Cerebellar nuclear complex (tissue), 1 donor: ENCODE data around the gene GNG12.
"Not testable (repeated sequence)": the region's sequence is repeated elsewhere in the genome, so short reads cannot be mapped to it uniquely, and the experiment has no call there.

Experiments used
- DNase-seq, 2 experiments: peaks; one replicate each; lab custom pipeline; 2025; lab: John Stamatoyannopoulos, UW

The GNG12 gene

DNA sequence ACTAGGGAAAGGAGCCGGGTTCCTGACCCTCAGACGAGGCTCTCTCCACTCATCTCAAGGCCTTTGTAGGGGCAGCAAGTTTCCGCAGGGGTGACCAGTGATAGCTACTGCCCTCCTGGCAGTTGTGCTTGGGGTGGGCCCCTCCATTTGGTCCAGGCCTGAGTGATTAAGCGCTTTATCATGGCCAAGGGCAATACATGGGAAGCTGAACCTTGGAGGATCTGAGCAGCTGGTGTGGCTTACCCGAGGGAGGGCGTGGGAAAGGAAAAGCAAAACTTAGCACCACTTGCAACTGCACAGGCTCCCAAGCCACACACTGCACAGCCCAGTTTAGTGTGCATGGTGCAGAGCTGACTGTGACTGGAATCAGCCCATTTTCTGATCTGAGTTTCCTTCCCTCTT is 100.5 kb downstream of the GNG12 start:
- no peak for DNase-seq

DNA sequence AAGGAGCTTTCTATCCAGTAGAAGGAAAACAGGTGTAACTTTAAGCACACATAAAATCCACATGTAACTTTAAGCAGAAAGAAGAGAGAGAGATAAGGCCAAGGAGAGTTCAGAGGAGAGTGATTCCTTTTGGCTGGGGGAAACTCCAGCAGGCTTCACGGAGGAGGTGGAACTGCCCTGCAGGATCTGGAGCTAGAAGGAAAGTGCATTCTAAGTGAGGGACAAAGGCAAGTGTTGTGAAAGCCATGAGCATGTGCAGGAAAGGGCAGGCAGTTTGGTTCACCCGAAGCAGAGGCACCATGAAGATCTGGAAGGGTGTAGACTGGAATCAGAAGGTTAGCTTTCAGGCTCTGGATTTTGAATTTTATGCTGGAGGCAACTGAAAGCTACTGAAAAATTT is 101.9 kb downstream of the GNG12 start:
- DNase-seq = no peak

DNA sequence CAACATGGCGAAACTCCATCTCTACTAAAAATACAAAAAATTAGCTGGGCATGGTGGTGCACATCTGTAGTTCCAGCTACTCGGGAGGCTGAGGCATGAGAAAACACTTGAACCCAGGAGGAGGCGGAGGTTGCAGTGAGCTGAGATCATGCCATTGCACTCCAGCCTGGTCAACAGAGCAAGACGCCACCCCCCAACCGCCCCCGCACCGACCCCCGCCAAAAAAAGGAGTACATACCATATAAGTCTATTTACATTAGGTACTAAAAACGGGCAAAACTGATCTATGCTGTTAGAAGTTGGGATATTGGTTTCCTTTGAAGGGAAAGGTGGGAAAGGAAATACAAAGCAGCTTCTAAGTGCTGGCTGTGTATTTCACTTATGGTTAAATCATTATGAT is 103.0 kb downstream of the GNG12 start:
- DNase-seq = not testable (repeated sequence)

DNA sequence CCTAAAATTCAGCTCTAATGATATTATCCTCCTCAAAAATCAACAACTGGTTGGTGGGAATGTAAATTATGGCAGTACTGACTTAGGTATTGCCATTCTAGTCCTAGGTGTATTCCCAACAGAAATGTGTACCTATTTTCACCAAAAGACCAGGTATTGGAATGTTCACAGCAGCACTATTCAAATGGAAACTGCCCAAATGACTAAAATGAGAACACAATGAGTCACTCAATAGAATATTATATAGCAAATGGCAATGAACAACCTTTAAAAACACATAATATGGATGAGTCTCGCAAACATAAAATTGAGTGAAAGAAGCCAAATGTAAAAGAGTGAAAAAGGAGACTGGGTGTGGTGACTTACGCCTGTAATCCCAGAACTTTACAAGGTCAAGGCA is 103.4 kb downstream of the GNG12 start:
- DNase-seq = no peak

DNA sequence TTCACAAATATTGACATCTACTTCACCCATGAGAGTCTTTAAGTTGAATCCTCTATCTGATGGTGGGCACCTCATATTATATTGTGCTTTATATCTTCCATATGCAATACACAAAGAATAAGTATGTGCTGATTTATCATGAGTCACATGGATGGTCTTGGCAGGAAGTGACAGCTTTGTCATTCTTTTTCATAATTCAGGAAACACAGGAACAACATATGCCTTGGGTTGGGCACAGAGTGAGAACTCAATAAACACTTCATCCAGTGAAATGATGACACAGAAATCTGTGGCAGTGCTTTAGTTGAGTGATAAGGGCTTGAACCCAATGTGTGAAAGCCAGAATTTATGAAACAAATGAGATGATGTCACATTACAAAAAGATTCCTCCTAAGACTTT is 107.0 kb downstream of the GNG12 start:
- no peak for DNase-seq

DNA sequence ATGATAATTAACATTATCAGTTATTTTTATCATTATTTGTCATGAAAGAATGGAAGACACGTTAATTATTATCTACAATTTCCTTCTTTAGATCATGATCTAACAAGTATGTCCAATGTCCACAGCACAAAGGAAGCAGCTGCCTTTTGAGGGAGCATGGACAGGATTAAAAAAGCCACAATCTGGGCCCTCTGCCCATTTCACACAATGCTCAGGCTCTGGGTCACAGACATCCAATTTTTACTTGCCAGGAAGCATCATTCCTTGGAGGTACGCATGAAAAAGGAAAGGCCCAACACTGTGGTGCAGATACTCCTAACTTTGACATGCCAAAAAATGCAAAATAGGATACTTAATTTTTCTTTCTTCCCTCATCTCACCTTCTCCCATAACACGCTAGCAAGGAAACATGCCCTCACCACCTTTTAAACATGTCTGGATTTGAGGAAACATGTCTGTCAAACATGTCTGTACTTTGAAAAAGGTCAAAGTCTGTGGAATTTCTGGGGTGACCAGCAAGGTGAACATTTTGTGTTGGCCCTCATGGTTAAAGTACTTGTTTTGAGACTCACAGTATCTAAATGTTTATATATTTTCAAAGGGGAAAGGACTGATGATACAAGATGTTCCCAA is 108.2 kb downstream of the GNG12 start:
- DNase-seq = no peak

DNA sequence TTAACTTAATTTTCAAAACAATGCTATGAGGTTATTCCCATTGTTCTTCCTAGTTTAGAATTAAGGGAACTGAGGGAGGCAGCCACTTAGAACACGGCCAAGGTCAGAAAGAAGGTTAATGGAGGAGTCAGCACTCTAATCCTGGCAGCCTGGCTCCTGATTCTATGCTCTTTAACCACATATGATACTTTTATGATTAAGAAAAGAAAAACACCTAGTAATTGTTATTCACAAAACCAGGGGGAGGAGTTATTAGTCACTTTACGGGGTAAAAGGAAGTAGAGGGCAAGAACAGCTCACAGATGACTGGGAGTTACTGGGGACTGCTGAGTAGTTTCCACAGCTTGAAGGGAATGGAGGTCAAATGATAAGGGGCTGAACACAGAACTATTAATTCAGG is 109.6 kb downstream of the GNG12 start:
- DNase-seq = no peak

DNA sequence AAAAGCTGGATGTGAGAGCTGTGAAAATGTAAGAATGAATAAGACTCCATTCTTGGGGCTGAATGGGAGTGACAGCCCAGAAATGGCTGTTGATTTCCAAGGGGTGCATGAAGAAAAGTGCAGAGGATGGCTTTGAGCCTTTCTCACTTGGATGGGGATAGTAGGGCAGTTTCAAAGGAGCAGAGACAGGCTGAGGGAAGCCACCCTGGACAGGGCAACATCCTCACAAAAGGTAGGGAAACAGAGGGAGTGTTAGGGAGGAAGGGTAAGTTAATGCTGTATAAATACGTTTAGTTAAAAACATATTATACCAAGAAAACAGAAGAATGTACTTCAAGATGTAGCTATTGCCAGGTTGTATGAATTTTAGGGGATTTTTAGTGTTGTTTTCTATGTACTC is 110.1 kb downstream of the GNG12 start:
- no peak for DNase-seq

DNA sequence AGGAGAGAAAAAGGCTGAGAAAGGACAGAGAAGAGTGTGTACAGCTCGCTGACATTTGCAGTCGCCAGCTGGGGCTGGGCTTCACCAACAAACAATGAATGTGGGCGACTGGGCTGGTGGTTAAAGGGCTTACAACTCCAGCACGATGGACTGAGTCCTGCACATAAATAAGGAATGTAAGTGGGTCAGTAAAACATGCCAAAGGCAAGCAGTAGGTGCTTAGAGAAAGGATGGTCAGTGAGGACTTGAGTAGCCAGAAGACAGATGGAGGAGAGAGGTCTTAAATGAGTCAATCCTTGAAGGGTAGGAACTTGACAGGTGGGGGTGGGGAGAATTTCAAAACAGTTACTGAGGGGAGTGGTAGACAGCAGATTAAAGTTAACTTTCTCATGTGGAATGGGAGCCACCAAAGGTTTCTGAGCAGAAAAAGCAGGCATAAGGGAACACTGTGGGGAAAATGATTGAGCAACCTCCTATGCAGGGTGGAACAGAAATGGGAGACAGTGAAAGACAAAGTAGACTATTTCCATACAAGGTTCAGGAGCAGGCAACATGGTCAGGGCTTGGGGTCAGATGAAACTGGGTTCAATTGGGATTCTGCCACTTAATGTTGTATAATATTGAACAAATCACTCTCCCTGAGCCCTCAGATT is 110.8 kb downstream of the GNG12 start:
- DNase-seq = no peak

DNA sequence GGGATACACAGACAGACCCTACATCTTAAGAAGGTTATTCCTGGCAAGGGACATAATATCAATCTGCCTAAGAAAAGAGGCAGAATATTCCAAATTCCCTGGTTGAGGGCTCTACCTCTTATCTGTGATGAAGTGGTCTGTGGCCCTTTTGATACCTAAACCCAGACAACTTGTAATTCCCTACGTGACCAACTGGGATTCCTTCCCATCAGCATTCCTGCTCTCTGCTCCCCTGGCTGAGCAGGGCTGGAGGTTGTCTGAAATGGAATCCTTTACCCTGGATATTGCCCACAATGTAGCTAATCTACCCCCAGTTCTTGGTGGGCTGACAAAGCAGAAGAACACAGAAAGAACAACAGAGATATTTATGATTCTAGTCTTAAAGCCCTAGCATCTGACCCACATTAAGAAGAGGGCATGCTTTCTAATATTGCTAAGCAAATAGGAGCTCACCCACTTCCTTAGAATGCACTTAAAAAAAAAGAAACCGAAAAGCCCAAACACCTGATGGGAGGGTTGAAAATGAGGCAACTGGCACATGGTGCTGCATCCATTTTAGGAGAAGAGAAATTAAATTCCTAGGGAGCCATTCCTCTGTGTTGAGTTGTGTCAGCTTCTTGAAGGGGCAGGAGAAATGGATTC is 111.5 kb downstream of the GNG12 start:
- no peak for DNase-seq

DNA sequence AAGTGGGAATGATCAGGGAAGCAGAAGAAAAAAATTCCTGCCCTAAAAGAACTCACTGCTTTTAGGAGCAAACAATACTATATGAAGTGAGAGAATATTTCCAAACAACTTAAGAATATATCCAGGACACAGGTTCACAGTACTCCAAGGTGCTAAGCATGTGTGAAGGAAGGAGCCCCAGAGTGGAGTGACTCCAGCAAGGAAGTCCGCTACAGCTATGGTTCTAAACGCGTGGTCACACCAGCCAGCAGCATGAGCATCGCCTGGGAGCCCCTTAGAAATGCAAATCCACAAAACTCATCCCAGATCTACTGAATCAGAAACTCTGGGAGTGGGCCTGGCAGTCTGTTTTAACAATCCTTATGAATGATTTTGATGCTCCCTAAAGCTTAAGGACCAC is 112.2 kb downstream of the GNG12 start:
- DNase-seq = no peak

DNA sequence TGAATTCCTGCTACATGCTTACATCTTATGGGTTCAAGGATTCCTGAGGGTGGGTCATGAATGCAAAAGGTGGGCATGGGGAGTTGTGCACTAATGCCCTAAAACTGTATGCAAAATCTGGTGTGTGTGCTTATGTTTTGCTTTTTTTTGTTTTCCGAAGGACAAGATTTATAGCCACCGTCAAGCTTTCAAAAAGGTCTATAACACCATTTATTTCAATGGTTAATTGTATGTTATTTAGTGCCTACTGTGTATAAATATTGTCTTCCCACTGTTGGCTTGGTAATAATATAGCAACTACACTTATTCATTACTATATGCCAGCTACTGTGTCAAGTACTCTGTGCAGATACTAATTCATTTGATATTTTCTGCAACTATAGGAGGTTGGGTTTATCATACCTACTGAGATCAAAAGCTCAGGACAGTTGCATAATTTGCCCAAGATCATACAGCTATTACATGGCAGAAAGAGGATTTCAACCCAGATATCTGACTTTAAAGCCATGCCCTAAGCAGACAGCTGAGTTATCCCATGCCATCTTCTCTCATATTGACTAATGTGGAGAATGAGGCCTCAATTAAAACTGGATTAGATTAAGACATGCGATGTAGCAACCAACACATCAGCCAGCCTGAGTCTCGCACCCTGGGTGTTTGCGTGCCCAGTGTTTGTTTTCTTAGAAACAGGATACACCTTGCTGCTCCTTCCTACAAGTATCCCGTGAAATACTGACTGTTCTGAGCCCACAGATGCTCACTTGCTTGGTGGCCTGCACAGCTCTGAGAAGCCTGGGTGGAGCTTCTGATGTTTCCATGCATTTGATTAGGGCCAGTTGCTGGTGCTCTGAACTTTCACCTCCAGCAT is 113.7 kb downstream of the GNG12 start:
- no peak for DNase-seq

DNA sequence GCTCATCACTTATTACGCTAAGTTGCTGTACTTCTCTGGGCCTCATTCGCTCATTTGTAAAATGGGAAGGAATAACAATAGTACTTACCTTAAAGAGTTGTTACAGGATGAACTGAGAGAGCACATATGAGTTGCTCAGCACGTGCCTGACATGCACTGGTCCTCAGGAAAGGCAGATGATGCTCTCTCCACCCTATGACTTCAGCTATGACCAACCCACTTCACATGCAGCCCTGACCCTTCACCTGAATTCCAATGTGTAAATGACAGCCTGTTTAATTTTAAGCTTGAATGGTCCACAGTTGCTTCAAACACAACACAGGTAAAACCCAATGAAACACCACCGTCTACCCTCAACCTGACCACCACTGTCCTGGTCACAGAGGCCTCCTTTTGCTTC is 115.4 kb downstream of the GNG12 start:
- DNase-seq = no peak

DNA sequence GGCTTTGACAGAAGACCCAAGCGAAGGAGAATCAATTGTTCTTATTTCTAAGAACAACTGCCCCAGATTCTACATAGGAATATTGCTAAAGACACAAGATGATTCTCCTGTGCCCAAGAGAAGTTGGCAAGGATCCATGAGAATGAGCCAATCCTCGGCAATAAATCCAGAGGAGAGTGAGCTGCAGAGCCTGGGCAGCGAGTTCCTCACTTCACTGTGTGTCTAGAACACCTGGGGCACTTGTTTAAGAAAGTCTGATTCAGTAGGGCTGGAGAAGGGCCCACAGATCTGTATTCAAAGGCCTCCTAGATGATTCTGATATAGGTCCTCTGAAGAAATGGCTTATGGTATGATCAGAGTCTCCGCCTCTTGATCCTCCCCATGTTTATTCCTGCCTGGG is 116.5 kb downstream of the GNG12 start:
- DNase-seq = no peak

DNA sequence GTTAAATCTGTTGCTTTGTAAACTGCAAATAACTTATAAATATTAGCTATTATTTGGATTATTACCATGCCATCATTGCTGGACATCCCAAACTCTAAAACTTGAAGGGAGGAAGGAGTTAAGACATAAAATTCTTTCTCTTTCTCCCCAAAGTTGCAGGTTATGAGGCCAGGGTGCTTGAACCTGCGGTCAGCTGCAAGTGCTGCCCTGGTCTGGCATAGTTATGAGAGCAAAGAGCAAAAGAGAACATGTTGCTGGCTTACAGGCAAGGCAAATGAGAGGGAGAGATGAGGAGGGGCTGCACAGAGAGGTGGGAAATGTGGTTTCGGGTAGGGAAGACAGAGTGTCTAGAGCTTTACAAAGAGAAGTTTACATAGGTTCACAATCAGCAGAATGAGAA is 117.4 kb downstream of the GNG12 start:
- no peak for DNase-seq

DNA sequence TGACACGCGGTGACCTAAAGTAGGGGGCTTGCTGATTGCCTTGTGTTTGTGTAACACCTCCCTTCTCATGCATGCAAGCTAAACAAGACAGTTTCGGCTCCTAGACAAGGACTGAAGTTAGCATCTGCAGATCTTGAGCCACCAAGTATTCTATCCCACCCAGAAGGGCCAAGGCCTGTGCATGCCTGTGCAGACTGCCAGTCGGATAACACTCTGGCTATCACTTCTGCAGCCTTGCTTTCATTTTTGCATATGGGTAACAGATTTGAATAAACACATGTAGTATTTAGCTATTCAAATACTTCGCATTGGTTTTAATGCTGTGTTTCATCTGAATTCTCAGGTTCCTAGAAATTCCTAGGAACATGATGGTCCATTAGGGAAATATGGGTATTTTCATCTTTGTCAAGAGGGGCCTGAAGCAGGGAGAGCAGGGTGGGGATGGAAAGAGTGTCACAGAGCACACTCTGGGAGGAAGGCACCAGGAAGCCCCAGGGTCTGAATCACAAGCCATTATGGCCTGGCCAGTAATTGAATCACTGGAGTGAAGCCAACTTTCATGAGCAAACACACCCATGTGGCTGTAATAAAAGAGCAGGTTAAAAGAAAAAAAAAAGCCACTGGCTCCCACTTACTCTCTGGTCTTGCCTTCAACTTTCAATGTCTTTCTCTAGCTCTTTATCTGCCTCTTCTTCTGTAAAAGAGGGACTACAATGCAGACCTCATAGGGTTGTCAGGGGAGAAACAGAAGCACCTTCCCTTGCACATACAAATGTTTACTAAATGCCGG is 120.0 kb downstream of the GNG12 start:
- no peak for DNase-seq

DNA sequence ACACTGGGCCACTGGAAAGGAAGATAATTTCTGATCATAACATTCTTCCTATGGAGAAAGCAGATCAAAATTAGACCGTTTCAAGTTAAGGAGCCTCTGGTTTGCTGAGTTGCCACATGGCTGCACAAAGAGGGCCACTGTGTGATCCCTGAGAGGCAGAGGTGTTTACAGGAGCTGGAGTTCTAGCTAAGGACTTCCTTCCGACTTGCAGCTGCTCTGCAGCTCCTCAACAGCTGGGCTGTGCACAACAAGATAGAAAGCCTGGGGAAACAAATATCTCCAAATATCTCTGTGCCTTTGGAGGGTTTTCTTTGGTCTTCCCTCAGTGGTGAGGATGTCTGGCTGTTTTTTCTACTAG is 121.4 kb downstream of the GNG12 start:
- DNase-seq = no peak

DNA sequence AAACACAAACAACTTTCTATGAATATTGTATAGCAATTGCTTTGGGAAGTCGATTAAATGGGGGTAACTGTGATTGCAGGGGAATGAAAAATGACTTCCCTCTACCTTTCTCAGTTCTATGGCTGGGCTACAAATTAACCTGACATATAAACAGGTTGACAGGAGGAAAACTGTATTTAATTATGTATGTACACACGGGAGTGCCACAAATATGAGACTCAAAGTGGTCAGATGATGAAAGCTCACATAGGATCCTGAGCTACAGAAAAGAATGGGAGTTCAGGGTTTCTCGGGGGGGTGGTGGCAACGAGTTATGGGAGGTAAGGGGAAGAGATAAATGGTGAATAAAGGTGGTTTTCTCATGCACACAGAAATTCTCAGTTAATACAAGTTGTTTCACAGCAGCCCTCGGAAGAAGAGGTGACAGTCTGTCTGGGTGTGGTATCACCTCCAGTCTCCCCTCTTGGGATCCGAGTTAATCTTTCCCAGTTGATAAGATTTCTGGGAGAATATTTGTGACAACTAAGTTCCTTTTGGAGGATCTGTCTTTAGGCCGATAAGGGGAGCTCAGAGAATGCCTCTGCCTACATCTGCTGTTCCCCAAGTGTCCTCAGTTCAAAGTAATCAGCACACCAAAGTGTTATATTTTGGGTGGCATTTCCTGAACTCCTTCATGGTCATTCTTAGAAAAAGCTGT is 122.0 kb downstream of the GNG12 start:
- no peak for DNase-seq

DNA sequence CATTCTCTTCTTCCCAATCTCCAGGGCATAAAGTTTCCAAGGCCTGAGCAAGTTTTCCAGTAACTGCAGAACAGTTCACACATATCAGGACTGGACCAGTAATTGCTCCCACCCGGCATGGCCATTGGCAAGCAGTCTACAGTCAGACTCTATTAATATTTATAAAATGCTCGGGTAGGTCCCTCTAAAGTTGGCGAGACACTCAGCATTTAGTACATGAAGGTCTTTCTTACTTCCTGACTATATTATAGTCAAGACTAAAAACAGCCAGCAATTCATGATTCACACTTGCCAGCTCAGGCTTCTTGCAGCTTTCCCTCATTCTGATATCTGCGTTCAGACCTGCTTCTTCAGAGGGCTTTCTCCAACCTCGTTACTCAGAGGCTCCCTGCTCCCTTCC is 122.8 kb downstream of the GNG12 start:
- no peak for DNase-seq

DNA sequence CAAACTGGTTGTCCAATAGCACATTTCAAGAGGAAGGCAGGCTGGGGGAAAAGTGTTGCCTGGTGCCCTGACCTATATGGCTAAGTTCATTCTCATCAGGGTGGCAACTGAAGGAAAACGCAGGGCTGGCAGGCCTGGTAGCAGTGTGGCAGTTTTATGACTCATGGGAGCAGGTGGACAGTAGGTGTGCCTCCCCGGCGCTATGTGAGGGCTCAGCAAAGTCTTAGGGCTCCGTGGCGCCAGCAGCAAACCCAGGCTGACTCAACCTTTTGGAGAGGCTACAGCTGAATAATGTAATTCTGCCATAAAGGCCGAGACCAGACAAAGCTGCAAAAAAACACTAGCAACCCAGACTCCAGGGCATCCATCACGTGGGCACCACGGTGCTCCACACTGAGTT is 124.7 kb downstream of the GNG12 start:
- no peak for DNase-seq

DNA sequence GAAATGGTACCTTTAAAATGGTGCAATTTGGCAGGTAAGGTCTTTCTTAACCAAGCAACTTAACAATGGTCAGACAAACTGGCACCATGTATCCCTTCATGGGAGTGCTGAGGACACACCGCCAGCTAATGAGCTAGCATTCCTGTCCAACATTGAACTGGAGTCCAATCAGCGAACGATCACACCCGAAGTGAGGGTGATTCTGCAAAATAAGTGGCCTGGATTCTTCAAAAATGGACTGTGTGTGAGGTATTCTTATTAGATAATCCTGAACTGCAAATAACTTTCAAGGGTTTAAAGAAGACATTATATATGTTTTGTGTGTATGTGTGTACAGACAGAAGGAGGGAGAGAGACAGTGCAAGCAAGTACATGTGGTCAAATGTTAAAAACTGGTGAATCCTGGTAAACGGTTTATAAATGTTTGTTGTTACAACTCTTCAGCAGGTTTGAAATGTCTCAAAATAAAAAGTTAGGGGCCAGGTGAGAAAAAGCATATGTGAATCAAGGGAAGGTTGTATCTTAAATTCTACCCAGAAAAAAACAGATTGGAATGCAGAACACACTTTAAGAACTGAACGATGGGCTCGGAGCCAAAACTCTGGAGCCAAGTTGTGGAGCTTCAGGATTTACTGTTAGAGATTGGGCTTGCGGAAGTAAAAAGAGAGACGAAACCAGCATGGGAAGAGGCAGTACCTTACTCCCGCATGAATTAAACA is 127.4 kb downstream of the GNG12 start:
- no peak for DNase-seq
